ENCODE results near the gene TEX35.

Gene TEX35

GRCh38 chr1:178498896-178499675 is 13.8 kb upstream of the TEX35 start:
- H3K4me1 ChIP-seq, result no peaks in the 10 kb centered on the region
- no peaks in the 10 kb centered on the region for H3K9me3 ChIP-seq
- no peak overlapping the region for H3K4me3 ChIP-seq
- no peak for TF ChIP-seq CTCF (IDR thresholded peaks at IDR 0.05)
- intact Hi-C loops (cut with DNase I; ENCODE audit: low total_unique reads), result no loop called here
- peak in 1 of 2 donors; percentile 38 for DNase-seq
- H3K27me3 ChIP-seq, result peaks cover 0 to 3% of the 10 kb centered on the region in 2 donors
- H3K27ac ChIP-seq, result no peak overlapping the region
- no peaks in the 10 kb centered on the region for H3K36me3 ChIP-seq

GRCh38 chr1:178500091-178500770 is 12.7 kb upstream of the TEX35 start:
- DNase-seq, result peak; percentile 14 to 40
- peaks cover 0 to 3% of the 10 kb centered on the region in 2 donors for H3K27me3 ChIP-seq
- no peaks in the 10 kb centered on the region for H3K4me1 ChIP-seq
- H3K36me3 ChIP-seq, result no peaks in the 10 kb centered on the region
- H3K4me3 ChIP-seq, result no peak overlapping the region
- no peak overlapping the region for H3K27ac ChIP-seq
- intact Hi-C loops (cut with DNase I; ENCODE audit: low total_unique reads), result loop anchor here (5.0 to 10.0 kb wide), 2 partner anchors 188 to 465 kb away; no protein-coding TSS in a partner anchor
- no peaks in the 10 kb centered on the region for H3K9me3 ChIP-seq
- TF ChIP-seq CTCF (IDR thresholded peaks at IDR 0.05), result no peak

GRCh38 chr1:178500936-178501554 is 11.9 kb upstream of the TEX35 start:
- H3K27ac ChIP-seq, result no peak overlapping the region
- intact Hi-C loops (cut with DNase I; ENCODE audit: low total_unique reads), result loop anchor here (5.0 to 10.0 kb wide), 2 partner anchors 189 to 466 kb away; no protein-coding TSS in a partner anchor
- H3K4me3 ChIP-seq, result no peak overlapping the region
- H3K9me3 ChIP-seq, result no peaks in the 10 kb centered on the region
- no peak for TF ChIP-seq CTCF (IDR thresholded peaks at IDR 0.05)
- H3K27me3 ChIP-seq, result peaks cover 0 to 3% of the 10 kb centered on the region in 2 donors
- H3K4me1 ChIP-seq, result no peaks in the 10 kb centered on the region
- DNase-seq, result peak in 1 of 2 donors; percentile 45
- H3K36me3 ChIP-seq, result no peaks in the 10 kb centered on the region

GRCh38 chr1:178501705-178502329 is 11.1 kb upstream of the TEX35 start:
- peak; percentile 72 to 93 for TF ChIP-seq CTCF (IDR thresholded peaks at IDR 0.05)
- no peaks in the 10 kb centered on the region for H3K9me3 ChIP-seq
- H3K27ac ChIP-seq, result no peak overlapping the region
- H3K4me1 ChIP-seq, result no peaks in the 10 kb centered on the region
- H3K27me3 ChIP-seq, result peaks cover 0 to 3% of the 10 kb centered on the region in 2 donors
- DNase-seq, result peak; percentile 47 to 73
- no peak overlapping the region for H3K4me3 ChIP-seq
- intact Hi-C loops (cut with DNase I; ENCODE audit: low total_unique reads), result loop anchor here (5.0 to 10.0 kb wide), 2 partner anchors 190 to 467 kb away; no protein-coding TSS in a partner anchor
- no peaks in the 10 kb centered on the region for H3K36me3 ChIP-seq

- no peak for TF ChIP-seq CTCF (IDR thresholded peaks at IDR 0.05)
- Histone ChIP-seq H3K4me1 (no peaks in the 10 kb centered on the region), H3K27me3 (peaks cover 0 to 3% of the 10 kb centered on the region in 2 donors), H3K27ac (no peak overlapping the region), H3K9me3 (no peaks in the 10 kb centered on the region), H3K4me3 (no peak overlapping the region), H3K36me3 (no peaks in the 10 kb centered on the region)
- intact Hi-C loops (cut with DNase I; ENCODE audit: low total_unique reads), result loop anchor here (5.0 to 10.0 kb wide), 2 partner anchors 190 to 468 kb away; no protein-coding TSS in a partner anchor
- DNase-seq, result no peak
These were observed 10.6 kb upstream of the TEX35 start for GRCh38 chr1:178502330-178502714.
